AG10803 (cell line): ENCODE results near the gene PCNX4.
A peak's percentile ranks its signal among the peaks of the same experiment; 100 is the strongest.
"Not testable (repeated sequence)": the region's sequence is repeated elsewhere in the genome, so short reads cannot be mapped to it uniquely, and the experiment has no call there.

Experiments used
- DNase-seq: peaks from one replicate; pipeline ENCODE4 v3.0.0; 2010; ENCODE audit warnings: low read depth
- H3K4me3 ChIP-seq: 2 replicates; pipeline ENCODE4 v1.5.1; 2011; ENCODE audit warnings: mild to moderate bottlenecking, low read length, control low read depth
- CTCF ChIP-seq: conservative IDR thresholded peaks from 2 replicates; pipeline ENCODE4 v1.5.1; 2011; ENCODE audit warnings: mild to moderate bottlenecking, low read length, control low read depth, inconsistent platforms

Gene PCNX4

DNA sequence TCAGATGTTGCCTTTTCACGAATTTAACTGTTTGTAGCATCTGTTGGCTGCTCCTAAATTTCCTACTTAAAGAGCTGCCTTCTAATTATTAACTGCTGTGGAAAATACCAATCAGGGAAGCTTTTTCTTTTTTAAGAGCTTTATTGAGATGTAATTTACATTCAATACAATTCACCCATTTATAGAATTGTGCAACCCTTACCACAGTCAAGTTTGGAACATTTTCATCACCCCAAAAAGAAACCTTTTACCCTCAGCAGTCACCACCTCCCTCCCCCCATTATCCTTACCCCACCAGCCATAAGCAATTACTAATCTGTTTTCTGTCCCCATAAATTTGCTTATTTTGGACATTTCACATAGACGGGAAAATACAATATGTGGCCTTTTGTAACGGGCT is 1.4 kb downstream of the PCNX4 start:
- TF ChIP-seq CTCF = no peak
- DNase-seq = peak; percentile 23
- peak overlapping the region; percentile 91 for H3K4me3 ChIP-seq

DNA sequence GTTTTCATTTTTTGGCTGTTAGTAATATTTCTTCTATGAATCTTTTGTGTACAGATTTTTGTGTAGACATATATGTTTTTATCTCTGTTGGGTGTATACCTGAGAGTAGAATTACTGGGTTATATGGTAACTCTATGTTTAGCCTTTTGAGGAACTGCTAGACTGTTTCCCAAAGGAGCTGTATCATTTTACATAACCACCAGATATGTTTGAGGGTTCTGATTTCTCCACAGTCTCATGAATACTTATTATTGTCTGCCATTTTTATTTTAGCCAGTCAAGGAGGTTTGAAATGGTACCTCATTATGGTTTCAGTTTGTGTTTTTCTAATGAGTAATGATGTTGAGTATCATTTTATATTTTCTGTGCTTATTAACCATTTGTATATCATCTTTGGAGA is 1.9 kb downstream of the PCNX4 start:
- H3K4me3 ChIP-seq = peak overlapping the region; percentile 91
- no peak for DNase-seq
- TF ChIP-seq CTCF = no peak

DNA sequence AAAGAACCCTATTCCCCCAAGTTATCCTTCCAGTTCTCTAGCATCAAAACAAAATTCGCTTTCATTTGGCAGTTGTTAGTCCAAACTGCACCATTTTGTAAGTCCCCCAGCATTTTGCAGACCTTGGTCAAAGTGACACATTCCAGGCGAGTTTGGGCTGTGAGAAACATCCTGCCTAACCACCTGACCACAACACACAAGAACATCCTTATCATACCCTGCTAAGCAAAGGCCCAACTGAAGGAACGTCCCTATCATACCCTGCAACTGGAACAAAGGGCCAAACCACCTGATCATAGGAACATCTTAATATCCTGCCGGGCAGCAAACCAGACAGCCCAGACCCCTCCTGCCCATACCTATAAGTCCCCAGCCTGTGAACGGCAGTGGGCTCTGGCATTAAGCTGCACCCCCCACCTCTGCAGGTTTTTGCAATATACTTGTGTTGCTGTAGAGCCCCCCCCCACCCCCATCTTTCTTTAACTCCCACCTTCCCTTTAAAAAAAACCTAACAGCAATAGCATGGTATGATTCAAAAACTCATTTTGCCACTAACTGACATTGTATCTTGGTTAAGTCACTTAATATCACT is 2.7 kb downstream of the PCNX4 start:
- peak overlapping the region; percentile 39 for H3K4me3 ChIP-seq
- no peak for TF ChIP-seq CTCF
- peak; percentile 78 for DNase-seq

DNA sequence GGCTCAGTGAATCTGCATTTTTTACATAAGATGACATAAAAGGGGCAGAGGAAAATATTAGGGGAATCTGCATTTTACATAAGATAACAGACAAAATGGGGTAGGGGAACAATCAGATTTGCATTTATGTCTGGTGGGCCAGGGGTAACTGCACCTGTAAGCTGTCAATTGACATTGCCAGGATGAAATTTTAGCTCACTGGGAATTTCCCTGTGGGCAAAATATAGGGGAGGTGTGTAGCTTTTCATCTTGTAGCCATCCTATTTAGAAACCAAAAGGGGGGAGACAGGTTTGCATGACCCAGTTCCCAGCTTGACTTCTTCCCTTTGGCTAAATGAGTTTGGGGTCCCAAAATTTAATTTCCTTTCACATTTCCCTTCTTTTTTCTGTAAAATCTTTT is 3.5 kb downstream of the PCNX4 start:
- no peak overlapping the region for H3K4me3 ChIP-seq
- no peak for DNase-seq
- TF ChIP-seq CTCF = no peak

GRCh38 chr14:60095781-60096450 is 4.2 kb downstream of the PCNX4 start:
- H3K4me3 ChIP-seq = no peak overlapping the region
- no peak for TF ChIP-seq CTCF
- peak; percentile 69 for DNase-seq

- no peak overlapping the region for H3K4me3 ChIP-seq
- no peak for DNase-seq
- no peak for TF ChIP-seq CTCF
Observed at GRCh38 chr14:60097974-60098373, 6.3 kb downstream of the PCNX4 start.

GRCh38 chr14:60099855-60100254 is 8.1 kb downstream of the PCNX4 start:
- not testable (repeated sequence) for H3K4me3 ChIP-seq, DNase-seq
